Endothelial cell of umbilical vein (primary cell): Measurements from ENCODE around the gene ERCC4. TPM values are rescaled to one million over a fixed set of nuclear protein-coding genes. Genes with fewer than 3 reads are reported as not detected.

Experiments
- BruUV-seq: library from RNA; stranded (reverse); fragments of 400-500 nt; replicated peaks from 2 replicates; lab custom pipeline; 2021; lab: Mats Ljungman, UMichigan
- CTCF ChIA-PET: fragments of 300-600, 350-600 bp; sonication (Branson Sonifier 250); formaldehyde crosslinking; loops from one replicate; lab custom pipeline; 2021; ENCODE audit warnings: antibody characterized with exemption, inconsistent platforms; lab: Charles Lee
- POLR2A ChIA-PET: fragments of 300-600, 350-600 bp; sonication (Branson Sonifier 250); formaldehyde crosslinking; loops from one replicate; lab custom pipeline; 2021; ENCODE audit warnings: antibody characterized with exemption, inconsistent platforms; lab: Charles Lee
- DNase-seq: peaks from one replicate; pipeline ENCODE4 v3.0.0-alpha.2; 2011; ENCODE audit warnings: low read depth, low spot score
- FAIRE-seq: peaks from 2 replicates; lab custom pipeline; 2011; peaks lifted over from hg19 to GRCh38; lab: Jason Lieb, UNC
- H2AFZ ChIP-seq: 2 replicates; pipeline ENCODE4 v1.6.0; 2012; ENCODE audit warnings: low read depth, low read length, control low read depth, inconsistent platforms
- H3K27ac ChIP-seq: 2 replicates; pipeline ENCODE4 v1.5.1; 2011; ENCODE audit warnings: low read depth, mild to moderate bottlenecking, control low read depth, low read length, moderate library complexity; ENCODE audit not compliant: insufficient read depth
- H3K27me3 ChIP-seq, 2 experiments: 2 replicates each; pipeline versions ENCODE4 v1.6.0 to v1.6.1; 2011; ENCODE audit warnings: low read length in 2 of 2, mixed read lengths in 1 of 2; ENCODE audit not compliant: control insufficient read depth in 2 of 2, insufficient read depth in 2 of 2
- H3K36me3 ChIP-seq, 2 experiments: 2 replicates in 1 of 2; 3 replicates in 1 of 2; pipeline ENCODE4 v1.5.1; 2011; ENCODE audit warnings: low read length in 2 of 2, mild to moderate bottlenecking in 1 of 2, moderate library complexity in 1 of 2; ENCODE audit not compliant: control insufficient read depth in 2 of 2, insufficient read depth in 2 of 2; ENCODE audit errors: extremely low read depth in 1 of 2
- H3K4me1 ChIP-seq: 3 replicates; pipeline ENCODE4 v1.5.1; 2011; ENCODE audit warnings: mild to moderate bottlenecking, low read length; ENCODE audit not compliant: control insufficient read depth, insufficient read depth; ENCODE audit errors: extremely low read depth
- H3K4me2 ChIP-seq: 2 replicates; pipeline ENCODE4 v1.6.1; 2011; ENCODE audit warnings: low read length, control low read depth, mixed read lengths; ENCODE audit not compliant: insufficient read depth
- H3K4me3 ChIP-seq, 3 experiments: fragments of 200-600 bp in 1 of 3; sonication (generic), shearing (Covaris generic) in 1 of 3; replicated peaks in 1 of 3; 2 replicates each; pipeline ENCODE4 v1.5.1; 2011 to 2016; ENCODE audit warnings: control low read depth in 3 of 3, low read length in 3 of 3, mild to moderate bottlenecking in 2 of 3, inconsistent platforms in 1 of 3, low read depth in 1 of 3, moderate library complexity in 1 of 3; ENCODE audit not compliant: insufficient read depth in 1 of 3
- H3K79me2 ChIP-seq: 2 replicates; pipeline ENCODE4 v1.6.0; 2012; ENCODE audit warnings: low read length, inconsistent platforms; ENCODE audit not compliant: control insufficient read depth, insufficient read depth
- H3K9ac ChIP-seq: replicated peaks from 2 replicates; pipeline ENCODE3; 2011; ENCODE audit warnings: low read length, control low read depth; ENCODE audit not compliant: insufficient read depth; ENCODE audit errors: extremely low read depth
- H3K9me1 ChIP-seq: replicated peaks from 3 replicates; pipeline ENCODE4 v1.6.0; 2011; ENCODE audit warnings: mild to moderate bottlenecking, low read length; ENCODE audit not compliant: control insufficient read depth, insufficient read depth; ENCODE audit errors: extremely low read depth
- H3K9me3 ChIP-seq: replicated peaks from 2 replicates; pipeline ENCODE4 v1.5.1; 2012; ENCODE audit warnings: low read length, inconsistent platforms; ENCODE audit not compliant: control insufficient read depth, insufficient read depth
- H4K20me1 ChIP-seq: replicated peaks from 2 replicates; pipeline ENCODE3; 2011; ENCODE audit warnings: mild to moderate bottlenecking, low read length; ENCODE audit not compliant: control insufficient read depth, insufficient read depth; ENCODE audit errors: extremely low read depth
- FOS ChIP-seq: IDR thresholded peaks from 2 replicates; pipeline ENCODE4 v1.6.1; 2011; ENCODE audit warnings: mild to moderate bottlenecking, low read length, moderate library complexity, borderline replicate concordance; ENCODE audit not compliant: insufficient read depth
- GATA2 ChIP-seq: IDR thresholded peaks from 2 replicates; pipeline ENCODE4 v1.7.0; 2011; ENCODE audit warnings: low read depth, mild to moderate bottlenecking, moderate library complexity, mixed read lengths, low read length; ENCODE audit not compliant: insufficient read length, insufficient read depth
- MAX ChIP-seq: IDR thresholded peaks from 2 replicates; pipeline ENCODE4 v1.6.1; 2011; ENCODE audit not compliant: insufficient read depth, insufficient read length
- MYC ChIP-seq: IDR thresholded peaks from one replicate; pipeline ENCODE4 v1.6.1; 2011; ENCODE audit warnings: mild to moderate bottlenecking, low read depth, low read length
- POLR2AphosphoS5 ChIP-seq: IDR thresholded peaks from 2 replicates; pipeline ENCODE4 v1.6.1; 2012; ENCODE audit warnings: low read depth, mild to moderate bottlenecking, control low read depth, low read length, moderate library complexity; ENCODE audit not compliant: insufficient read depth
- dilution Hi-C: fragments of 300-500 bp; cut with MboI; formaldehyde crosslinking; loops from one replicate; pipeline ENCODE4 v1.15.0; 2019; ENCODE audit warnings: low sequenced_read_pairs; ENCODE audit not compliant: extremely low pct_ligation_motif_present
- intact Hi-C: fragments of 100-400 bp; cut with micrococcal nuclease; formaldehyde crosslinking; loops from one replicate; pipeline ENCODE4 v1.10.0; 2022
- polyA plus RNA-seq, 4 experiments: library from polyadenylated mRNA; depleted of rRNA in 3 of 4; stranded (reverse) in 3 of 4; unstranded in 1 of 4; fragments of >200 nt; gene quantifications; 2 replicates each; pipeline versions ENCODE4 v1.2.1 to v1.2.3, GENCODE V29; 2011 to 2012; ENCODE audit warnings: missing spikeins in 1 of 4
- total RNA-seq: library from RNA; stranded (reverse); gene quantifications from 2 replicates; pipeline ENCODE4 v1.2.3, GENCODE V29; 2021
- TF ChIP-seq, protein P1 (sequence below), 2 donors: IDR thresholded peaks; 1 replicate in 1 of 2; 2 replicates in 1 of 2; pipeline ENCODE4 v1.5.1; 2011; ENCODE audit warnings: low read length in 2 of 2, mild to moderate bottlenecking in 2 of 2, moderate library complexity in 2 of 2, control low read depth in 1 of 2, inconsistent platforms in 1 of 2, low read depth in 1 of 2; ENCODE audit not compliant: insufficient read depth in 1 of 2; ENCODE audit errors: extremely low read depth in 1 of 2

ERCC4 gene
- total and polyA plus RNA-seq, 2 donors (not counting 3 experiments of a cell fraction or from before 2014, with no cell fraction given), result 4.9 to 17.1 TPM

GRCh38 chr16:13875614-13876284 is 44.2 kb upstream of the ERCC4 start:
- peaks cover 0 to 2% of the 10 kb centered on the region in 2 experiments for H3K27me3 ChIP-seq
- H3K9ac ChIP-seq, result no peak overlapping the region
- no peak overlapping the region for H2AFZ ChIP-seq
- FAIRE-seq, result no peak
- BruUV-seq, result no TSS peak
- no peak overlapping the region for H3K4me3 ChIP-seq
- H3K4me1 ChIP-seq, result no peaks in the 10 kb centered on the region
- H3K9me3 ChIP-seq, result no peaks in the 10 kb centered on the region
- POLR2A ChIA-PET, result no interaction called here
- intact Hi-C loops (loop anchor here (10.0 kb wide), 1 partner anchor 1781 kb away; no protein-coding TSS in a partner anchor), dilution Hi-C loops (no loop called here)
- H4K20me1 ChIP-seq, result no peaks in the 10 kb centered on the region
- CTCF ChIA-PET, result interaction anchor here (2.6 kb wide), 1 partner anchor 11 kb away, joined by 25 read pairs; no protein-coding TSS in a partner anchor
- no peak overlapping the region for H3K27ac ChIP-seq
- H3K4me2 ChIP-seq, result no peak overlapping the region
- H3K9me1 ChIP-seq, result no peaks in the 10 kb centered on the region
- TF ChIP-seq MYC (no peak), MAX (no peak), FOS (no peak), POLR2AphosphoS5 (no peak), GATA2 (no peak)
- TF ChIP-seq, protein P1, sequence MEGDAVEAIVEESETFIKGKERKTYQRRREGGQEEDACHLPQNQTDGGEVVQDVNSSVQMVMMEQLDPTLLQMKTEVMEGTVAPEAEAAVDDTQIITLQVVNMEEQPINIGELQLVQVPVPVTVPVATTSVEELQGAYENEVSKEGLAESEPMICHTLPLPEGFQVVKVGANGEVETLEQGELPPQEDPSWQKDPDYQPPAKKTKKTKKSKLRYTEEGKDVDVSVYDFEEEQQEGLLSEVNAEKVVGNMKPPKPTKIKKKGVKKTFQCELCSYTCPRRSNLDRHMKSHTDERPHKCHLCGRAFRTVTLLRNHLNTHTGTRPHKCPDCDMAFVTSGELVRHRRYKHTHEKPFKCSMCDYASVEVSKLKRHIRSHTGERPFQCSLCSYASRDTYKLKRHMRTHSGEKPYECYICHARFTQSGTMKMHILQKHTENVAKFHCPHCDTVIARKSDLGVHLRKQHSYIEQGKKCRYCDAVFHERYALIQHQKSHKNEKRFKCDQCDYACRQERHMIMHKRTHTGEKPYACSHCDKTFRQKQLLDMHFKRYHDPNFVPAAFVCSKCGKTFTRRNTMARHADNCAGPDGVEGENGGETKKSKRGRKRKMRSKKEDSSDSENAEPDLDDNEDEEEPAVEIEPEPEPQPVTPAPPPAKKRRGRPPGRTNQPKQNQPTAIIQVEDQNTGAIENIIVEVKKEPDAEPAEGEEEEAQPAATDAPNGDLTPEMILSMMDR (IDR thresholded peaks at IDR 0.05; ENCODE audit: extremely low read depth in 1 of 2, insufficient read depth in 1 of 2, low read depth in 1 of 2, low read length in 2 of 2), result no peak
- DNase-seq, result no peak
- no peaks in the 10 kb centered on the region for H3K36me3 ChIP-seq
- H3K79me2 ChIP-seq, result no peaks in the 10 kb centered on the region
